Esophagus muscularis mucosa (tissue), 4 donors: ENCODE data around the gene BMPR1B. TPM values are rescaled to one million over a fixed set of nuclear protein-coding genes. Genes with fewer than 3 reads are reported as not detected.

Source experiments
- DNase-seq: peaks from one replicate; pipeline ENCODE4 v3.0.0-alpha.2; 2017; ENCODE audit errors: extremely low spot score
- H3K27ac ChIP-seq, 4 donors: fragments of 200-600 bp; sonication (generic); replicated peaks in 1 of 4; 1 replicate in 3 of 4; 2 replicates in 1 of 4; pipeline ENCODE4 v1.5.1; 2016 to 2019; ENCODE audit warnings: mild to moderate bottlenecking in 1 of 4
- H3K27me3 ChIP-seq, 4 donors: fragments of 200-600 bp; sonication (generic); one replicate each; pipeline versions ENCODE4 v1.5.1 to v1.6.0; 2016 to 2019
- H3K36me3 ChIP-seq, 4 donors: fragments of 200-600 bp; sonication (generic); one replicate each; pipeline ENCODE4 v1.5.1; 2016 to 2019
- H3K4me1 ChIP-seq, 4 donors: fragments of 200-600 bp; sonication (generic); one replicate each; pipeline ENCODE4 v1.5.1; 2016 to 2019
- H3K4me3 ChIP-seq, 4 donors: fragments of 200-600 bp; sonication (generic); 1 replicate in 2 of 4; 2 replicates in 2 of 4; pipeline ENCODE4 v1.5.1; 2016 to 2019; ENCODE audit warnings: mild to moderate bottlenecking in 4 of 4, moderate library complexity in 1 of 4
- H3K9me3 ChIP-seq, 4 donors: fragments of 200-600 bp; sonication (generic); 1 replicate in 3 of 4; 2 replicates in 1 of 4; pipeline ENCODE4 v1.5.1; 2016 to 2019
- CTCF ChIP-seq, 3 experiments: fragments of 200-600 bp in 2 of 3; fragments of 450-650 bp in 1 of 3; sonication (generic) in 2 of 3; IDR thresholded peaks; one replicate each; pipeline ENCODE4 v1.5.1; 2017 to 2019; ENCODE audit warnings: antibody characterized with exemption in 3 of 3, mild to moderate bottlenecking in 2 of 3, moderate library complexity in 1 of 3
- EP300 ChIP-seq: sonication (generic); formaldehyde crosslinking; IDR thresholded peaks from one replicate; pipeline ENCODE4 v1.6.1; 2017; ENCODE audit warnings: antibody characterized with exemption
- POLR2A ChIP-seq: fragments of 450-650 bp; IDR thresholded peaks from one replicate; pipeline ENCODE4 v1.6.1; 2017; ENCODE audit warnings: antibody characterized with exemption, moderate library complexity, mild to moderate bottlenecking, low read depth
- POLR2AphosphoS5 ChIP-seq, 2 donors: sonication (generic); formaldehyde crosslinking; IDR thresholded peaks; one replicate each; pipeline ENCODE4 v1.6.1; 2017; ENCODE audit warnings: antibody characterized with exemption in 2 of 2
- WGBS: methylation state at CpG from one replicate; pipeline ENCODE4 v1.1.5; 2018; 5-methylcytosine and 5-hydroxymethylcytosine counted together
- intact Hi-C: fragments of 100-400 bp; cut with DNase I; formaldehyde crosslinking; loops from one replicate; pipeline ENCODE4 v1.15.1; 2023
- total RNA-seq, 4 donors: library from RNA; depleted of rRNA; stranded (reverse); fragments of >200 nt; gene quantifications; one replicate each; pipeline versions ENCODE4 v1.1.0 to v1.2.1, GENCODE V29; 2016

The BMPR1B gene
- total RNA-seq, 4 donors from 2014 or later = 11.3 to 22.0 (median 17.6) TPM

- H3K4me1 ChIP-seq = peaks cover 5 to 56% (median 35%) of the 10 kb centered on the region in 4 donors
- TF ChIP-seq POLR2A (no peak), POLR2AphosphoS5 (IDR thresholded peaks at IDR 0.05) (no peak), EP300 (no peak), CTCF (IDR thresholded peaks at IDR 0.05) (no peak)
- 46% methylated on average over 3 of the region's 3 CpGs for WGBS
- peaks cover 0 to under 1% (median 0%) of the 10 kb centered on the region in 4 donors for H3K27me3 ChIP-seq
- intact Hi-C loops = no loop called here
- no peak overlapping the region for H3K4me3 ChIP-seq
- no peaks in the 10 kb centered on the region for H3K9me3 ChIP-seq
- H3K36me3 ChIP-seq = no peaks in the 10 kb centered on the region
- H3K27ac ChIP-seq = peak overlapping the region in 3 of 4 donors; percentile 28 to 93 (median 53)
- no peak for DNase-seq
Measured at GRCh38 chr4:94763500-94763899, 5.7 kb downstream of the BMPR1B start.

- TF ChIP-seq EP300 (no peak), CTCF (IDR thresholded peaks at IDR 0.05) (no peak), POLR2AphosphoS5 (IDR thresholded peaks at IDR 0.05) (no peak), POLR2A (no peak)
- no peak for DNase-seq
- intact Hi-C loops = no loop called here
- WGBS = 75% methylated on average over 2 of the region's 2 CpGs
- Histone ChIP-seq H3K4me3 (no peak overlapping the region), H3K9me3 (no peaks in the 10 kb centered on the region), H3K36me3 (no peaks in the 10 kb centered on the region), H3K27me3 (no peaks in the 10 kb centered on the region), H3K4me1 (peaks cover 1 to 56% (median 31%) of the 10 kb centered on the region in 4 donors), H3K27ac (peak overlapping the region in 3 of 4 donors; percentile 28 to 93 (median 53))
Measured at GRCh38 chr4:94764069-94764468, 6.3 kb downstream of the BMPR1B start.

- Histone ChIP-seq H3K4me3 (no peak overlapping the region), H3K27me3 (no peaks in the 10 kb centered on the region), H3K27ac (no peak overlapping the region), H3K9me3 (no peaks in the 10 kb centered on the region), H3K4me1 (peaks cover 0 to 48% (median 28%) of the 10 kb centered on the region in 4 donors), H3K36me3 (no peaks in the 10 kb centered on the region)
- no peak for DNase-seq
- WGBS = 88% methylated on average over 3 of the region's 3 CpGs
- TF ChIP-seq CTCF (IDR thresholded peaks at IDR 0.05) (no peak), POLR2AphosphoS5 (IDR thresholded peaks at IDR 0.05) (no peak), EP300 (no peak), POLR2A (no peak)
- intact Hi-C loops = no loop called here
Measured at GRCh38 chr4:94765174-94765573, 7.4 kb downstream of the BMPR1B start.

- H3K36me3 ChIP-seq = no peaks in the 10 kb centered on the region
- WGBS = 65% methylated on average over 4 of the region's 4 CpGs
- H3K27me3 ChIP-seq = no peaks in the 10 kb centered on the region
- no peak for DNase-seq
- H3K27ac ChIP-seq = no peak overlapping the region
- no peak for TF ChIP-seq POLR2AphosphoS5 (IDR thresholded peaks at IDR 0.05)
- no peak for TF ChIP-seq CTCF (IDR thresholded peaks at IDR 0.05)
- no peak for TF ChIP-seq POLR2A
- TF ChIP-seq EP300 = no peak
- H3K4me3 ChIP-seq = no peak overlapping the region
- H3K4me1 ChIP-seq = peaks cover 0 to 43% (median 24%) of the 10 kb centered on the region in 4 donors
- intact Hi-C loops = no loop called here
- no peaks in the 10 kb centered on the region for H3K9me3 ChIP-seq
Measured at GRCh38 chr4:94765648-94766047, 7.9 kb downstream of the BMPR1B start.

DNA sequence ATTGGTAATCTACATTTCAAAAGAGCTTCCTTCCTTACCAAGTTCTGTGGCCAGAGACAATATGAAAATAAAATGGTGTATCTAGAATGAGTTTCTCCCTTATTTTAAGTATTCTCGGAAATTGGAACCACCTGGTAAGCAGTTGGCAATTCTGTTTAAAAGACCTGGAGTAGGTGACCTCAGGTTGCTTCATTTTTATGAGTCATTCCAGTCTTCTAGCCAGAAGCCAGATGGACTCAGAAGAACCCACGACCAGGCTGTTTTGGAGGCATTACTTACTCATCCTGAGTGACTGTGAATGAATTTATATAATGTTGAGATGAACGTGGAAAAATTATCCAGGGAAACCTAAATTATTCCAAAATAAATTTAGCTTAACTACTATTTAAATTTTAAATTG, 9.1 kb downstream of the BMPR1B start:
- Histone ChIP-seq H3K4me1 (peaks cover 0 to 34% (median 18%) of the 10 kb centered on the region in 4 donors), H3K4me3 (no peak overlapping the region), H3K27ac (peak overlapping the region in 2 of 4 donors; percentile 18 to 29), H3K27me3 (no peaks in the 10 kb centered on the region), H3K36me3 (no peaks in the 10 kb centered on the region), H3K9me3 (no peaks in the 10 kb centered on the region)
- TF ChIP-seq POLR2A = no peak
- TF ChIP-seq EP300 = no peak
- no peak for TF ChIP-seq CTCF (IDR thresholded peaks at IDR 0.05)
- no peak for TF ChIP-seq POLR2AphosphoS5 (IDR thresholded peaks at IDR 0.05)
- intact Hi-C loops = no loop called here
- no peak for DNase-seq
- WGBS = 52% methylated on average over 3 of the region's 3 CpGs
